ENCODE data around the gene RANBP10. TPM values are rescaled to one million over a fixed set of nuclear protein-coding genes. Genes with fewer than 3 reads are reported as not detected.

RANBP10 gene
- total RNA-seq, 1 donor from 2014 or later = 34.1 TPM

- no peak overlapping the region for H3K4me3 Mint-ChIP-seq (ENCODE audit: low read depth)
Measured at GRCh38 chr16:67741118-67741517, 65.2 kb downstream of the RANBP10 start.

GRCh38 chr16:67740391-67740790, 66.0 kb downstream of the RANBP10 start:
- DNase-seq (ENCODE audit: low spot score, unreplicated experiment) = no peak
- Mint-ChIP-seq H3K36me3 (ENCODE audit: insufficient read depth) (peaks cover 13% of the 10 kb centered on the region), H3K9me3 (ENCODE audit: low read depth) (no peaks in the 10 kb centered on the region), H3K4me3 (ENCODE audit: low read depth) (no peak overlapping the region), H3K4me1 (ENCODE audit: low read depth) (no peaks in the 10 kb centered on the region), H3K27ac (no peak overlapping the region), H3K27me3 (no peaks in the 10 kb centered on the region)
- TF ChIP-seq CTCF (IDR thresholded peaks at IDR 0.05; ENCODE audit: unreplicated experiment) = no peak

More at GRCh38 chr16:67741118-67741517, 65.2 kb downstream of the RANBP10 start:
- no peak for DNase-seq (ENCODE audit: low spot score, unreplicated experiment)
- Mint-ChIP-seq H3K36me3 (ENCODE audit: insufficient read depth) (peaks cover 14% of the 10 kb centered on the region), H3K27me3 (no peaks in the 10 kb centered on the region), H3K27ac (no peak overlapping the region), H3K9me3 (ENCODE audit: low read depth) (no peaks in the 10 kb centered on the region), H3K4me1 (ENCODE audit: low read depth) (no peaks in the 10 kb centered on the region)
- TF ChIP-seq CTCF (IDR thresholded peaks at IDR 0.05; ENCODE audit: unreplicated experiment) = no peak

- DNase-seq (ENCODE audit: low spot score, unreplicated experiment) = no peak
- no peaks in the 10 kb centered on the region for H3K9me3 Mint-ChIP-seq (ENCODE audit: low read depth)
- no peak overlapping the region for H3K4me3 Mint-ChIP-seq (ENCODE audit: low read depth)
- H3K4me1 Mint-ChIP-seq (ENCODE audit: low read depth) = no peaks in the 10 kb centered on the region
- no peaks in the 10 kb centered on the region for H3K27me3 Mint-ChIP-seq
- no peak overlapping the region for H3K27ac Mint-ChIP-seq
- H3K36me3 Mint-ChIP-seq (ENCODE audit: insufficient read depth) = peaks cover 6% of the 10 kb centered on the region
- TF ChIP-seq CTCF (IDR thresholded peaks at IDR 0.05; ENCODE audit: unreplicated experiment) = no peak
Measured at GRCh38 chr16:67736858-67737257, 69.5 kb downstream of the RANBP10 start.

GRCh38 chr16:67734731-67735201, 71.6 kb downstream of the RANBP10 start:
- no peaks in the 10 kb centered on the region for H3K9me3 Mint-ChIP-seq (ENCODE audit: low read depth)
- TF ChIP-seq CTCF (IDR thresholded peaks at IDR 0.05; ENCODE audit: unreplicated experiment) = no peak
- DNase-seq (ENCODE audit: low spot score, unreplicated experiment) = no peak
- H3K4me3 Mint-ChIP-seq (ENCODE audit: low read depth) = no peak overlapping the region
- H3K36me3 Mint-ChIP-seq (ENCODE audit: insufficient read depth) = peaks cover 4% of the 10 kb centered on the region
- H3K27ac Mint-ChIP-seq = no peak overlapping the region
- H3K27me3 Mint-ChIP-seq = no peaks in the 10 kb centered on the region
- no peaks in the 10 kb centered on the region for H3K4me1 Mint-ChIP-seq (ENCODE audit: low read depth)

GRCh38 chr16:67733734-67734470, 72.5 kb downstream of the RANBP10 start:
- Mint-ChIP-seq H3K27ac (no peak overlapping the region), H3K9me3 (ENCODE audit: low read depth) (no peaks in the 10 kb centered on the region), H3K36me3 (ENCODE audit: insufficient read depth) (peaks cover 8% of the 10 kb centered on the region), H3K4me1 (ENCODE audit: low read depth) (no peaks in the 10 kb centered on the region), H3K4me3 (ENCODE audit: low read depth) (no peak overlapping the region), H3K27me3 (no peaks in the 10 kb centered on the region)
- no peak for TF ChIP-seq CTCF (IDR thresholded peaks at IDR 0.05; ENCODE audit: unreplicated experiment)
- DNase-seq (ENCODE audit: low spot score, unreplicated experiment) = no peak
